Coronary artery (tissue), 2 donors: ENCODE measurements around the gene NTF3.
A peak's percentile ranks its signal among the peaks of the same experiment; 100 is the strongest.

ENCODE experiments used
- DNase-seq: peaks from one replicate; pipeline ENCODE4 v3.0.0-alpha.2; 2017; ENCODE audit warnings: low spot score
- H3K27ac ChIP-seq, 2 donors: fragments of 200-600 bp; sonication (generic); one replicate each; pipeline ENCODE4 v1.5.1; 2016 to 2019
- H3K4me3 ChIP-seq: fragments of 200-600 bp; sonication (generic); 2 replicates; pipeline ENCODE4 v1.5.1; 2016; ENCODE audit warnings: mild to moderate bottlenecking, moderate library complexity
- TF ChIP-seq, protein P1 (sequence below): fragments of 200-600 bp; sonication (generic); IDR thresholded peaks from one replicate; pipeline ENCODE4 v1.5.1; 2019; ENCODE audit warnings: antibody characterized with exemption

NTF3 gene

DNA sequence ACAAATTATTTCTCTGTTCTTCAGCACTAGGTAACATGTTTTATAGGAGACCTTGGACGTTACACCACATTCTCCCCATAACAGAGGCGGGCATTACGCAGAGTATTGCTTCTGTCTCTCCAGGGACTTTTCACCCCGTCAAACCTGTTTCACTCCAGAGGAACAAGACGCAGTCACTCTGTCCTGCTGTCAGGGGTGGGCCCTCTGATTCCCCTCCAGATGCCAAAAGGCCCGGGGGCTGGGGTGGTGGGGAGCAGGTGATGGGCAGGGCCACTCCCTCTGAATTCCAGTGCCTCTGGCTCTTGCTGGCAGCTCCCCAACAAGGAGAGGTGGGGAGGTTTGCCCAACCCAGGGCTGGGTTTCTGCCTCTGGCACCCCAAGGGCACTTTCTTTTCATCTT lies 71.9 kb downstream of the NTF3 start:
- TF ChIP-seq, protein P1, sequence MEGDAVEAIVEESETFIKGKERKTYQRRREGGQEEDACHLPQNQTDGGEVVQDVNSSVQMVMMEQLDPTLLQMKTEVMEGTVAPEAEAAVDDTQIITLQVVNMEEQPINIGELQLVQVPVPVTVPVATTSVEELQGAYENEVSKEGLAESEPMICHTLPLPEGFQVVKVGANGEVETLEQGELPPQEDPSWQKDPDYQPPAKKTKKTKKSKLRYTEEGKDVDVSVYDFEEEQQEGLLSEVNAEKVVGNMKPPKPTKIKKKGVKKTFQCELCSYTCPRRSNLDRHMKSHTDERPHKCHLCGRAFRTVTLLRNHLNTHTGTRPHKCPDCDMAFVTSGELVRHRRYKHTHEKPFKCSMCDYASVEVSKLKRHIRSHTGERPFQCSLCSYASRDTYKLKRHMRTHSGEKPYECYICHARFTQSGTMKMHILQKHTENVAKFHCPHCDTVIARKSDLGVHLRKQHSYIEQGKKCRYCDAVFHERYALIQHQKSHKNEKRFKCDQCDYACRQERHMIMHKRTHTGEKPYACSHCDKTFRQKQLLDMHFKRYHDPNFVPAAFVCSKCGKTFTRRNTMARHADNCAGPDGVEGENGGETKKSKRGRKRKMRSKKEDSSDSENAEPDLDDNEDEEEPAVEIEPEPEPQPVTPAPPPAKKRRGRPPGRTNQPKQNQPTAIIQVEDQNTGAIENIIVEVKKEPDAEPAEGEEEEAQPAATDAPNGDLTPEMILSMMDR = no peak
- Histone ChIP-seq H3K4me3 (no peak overlapping the region), H3K27ac (no peak overlapping the region)
- peak; percentile 43 for DNase-seq

- no peak overlapping the region for H3K4me3 ChIP-seq
- DNase-seq = peak; percentile 19
- TF ChIP-seq, protein P1 = no peak
- no peak overlapping the region for H3K27ac ChIP-seq
These were observed 73.2 kb downstream of the NTF3 start for GRCh38 chr12:5505116-5505515.

- H3K27ac ChIP-seq = no peak overlapping the region
- peak; percentile 38 for DNase-seq
- no peak overlapping the region for H3K4me3 ChIP-seq
- TF ChIP-seq, protein P1 = no peak
These were observed 73.8 kb downstream of the NTF3 start for GRCh38 chr12:5505751-5506150.

GRCh38 chr12:5506295-5506694 lies 74.4 kb downstream of the NTF3 start:
- TF ChIP-seq, protein P1 = no peak
- no peak overlapping the region for H3K27ac ChIP-seq
- no peak overlapping the region for H3K4me3 ChIP-seq
- peak; percentile 57 for DNase-seq

DNA sequence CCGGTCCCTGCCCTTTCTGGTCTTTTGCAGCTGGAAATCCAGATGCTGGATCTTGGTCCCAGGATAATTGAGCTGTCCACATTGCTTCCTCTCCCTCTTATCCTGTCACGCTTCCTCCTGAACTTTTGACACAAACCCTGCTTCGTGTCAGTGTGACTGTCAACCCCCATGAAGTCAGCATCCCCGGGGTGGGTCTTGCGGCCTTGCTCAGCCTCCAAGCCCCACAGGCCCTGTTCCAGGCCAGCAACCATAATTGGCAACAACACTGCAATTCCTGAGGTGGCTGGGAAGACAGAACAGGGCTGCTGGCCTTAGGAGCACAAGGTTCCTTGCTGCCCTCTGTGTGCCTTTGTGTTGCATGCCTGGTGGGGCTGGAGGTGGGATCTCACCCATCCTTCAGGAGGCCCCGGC lies 74.9 kb downstream of the NTF3 start:
- peak; percentile 68 for DNase-seq
- Histone ChIP-seq H3K27ac (no peak overlapping the region), H3K4me3 (no peak overlapping the region)
- TF ChIP-seq, protein P1 = no peak

- no peak for DNase-seq
- Histone ChIP-seq H3K27ac (no peak overlapping the region), H3K4me3 (no peak overlapping the region)
- TF ChIP-seq, protein P1 = no peak
These were observed 75.6 kb downstream of the NTF3 start for GRCh38 chr12:5507401-5507935.

DNA sequence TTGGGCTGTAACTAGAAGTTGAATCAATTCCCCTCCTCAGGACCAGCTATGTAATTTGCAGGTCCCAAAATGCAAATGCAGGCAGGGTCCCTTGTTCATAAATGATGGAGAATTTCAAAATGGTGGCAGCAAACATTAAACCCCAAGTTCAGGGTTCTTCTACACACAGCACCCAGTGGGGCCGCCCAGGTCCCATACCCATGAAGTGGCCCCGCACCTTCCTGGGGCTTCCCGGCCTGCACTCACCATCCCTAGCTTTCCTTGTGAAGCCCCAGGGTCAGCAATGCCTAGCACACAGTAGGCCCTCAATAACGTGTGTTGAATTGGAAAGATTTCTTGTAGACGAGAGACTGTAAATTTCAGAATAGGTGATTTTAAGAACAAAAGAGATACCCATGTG lies 76.0 kb downstream of the NTF3 start:
- Histone ChIP-seq H3K27ac (no peak overlapping the region), H3K4me3 (no peak overlapping the region)
- DNase-seq = peak; percentile 28
- TF ChIP-seq, protein P1 = no peak
